ENCODE results near the gene MVB12B. TPM values are rescaled to one million over a fixed set of nuclear protein-coding genes. Genes with fewer than 3 reads are reported as not detected.

Gene MVB12B
- total RNA-seq, 1 experiment from 2014 or later: 10.9 TPM

DNA sequence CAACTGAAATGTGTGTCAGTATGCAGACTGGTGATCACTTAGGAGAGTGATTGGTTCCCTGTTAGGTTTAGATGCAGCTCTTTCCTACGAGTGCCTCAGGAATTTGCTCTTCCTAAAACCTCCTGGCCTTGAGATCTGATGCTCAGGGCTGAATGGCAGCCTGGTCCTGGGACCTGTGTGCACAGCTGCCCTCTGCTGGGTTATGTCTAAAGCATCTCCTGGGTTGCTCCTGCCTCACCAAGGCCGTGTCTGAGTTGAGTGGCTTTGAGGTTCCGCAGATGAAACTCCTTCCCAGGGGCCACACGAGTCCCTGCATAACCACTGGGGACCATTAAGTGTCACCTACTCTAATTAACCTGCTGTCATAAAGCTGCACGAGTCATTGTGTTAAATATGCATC, 59.5 kb downstream of the MVB12B start:
- DNase-seq (ENCODE audit: low read depth, low spot score) (no peak), ATAC-seq (peak; percentile 78)

More for the DNA sequence above, 59.5 kb downstream of the MVB12B start:
- Histone ChIP-seq H3K9me2 (ENCODE audit: insufficient read depth) (no peaks in the 10 kb centered on the region), H3K27ac (ENCODE audit: low read depth, low read length) (no peak overlapping the region), H3K9me3 (ENCODE audit: control insufficient read depth in 1 of 2, insufficient read depth in 1 of 2, low read depth in 1 of 2, low read length in 2 of 2) (no peaks in the 10 kb centered on the region), H3K79me2 (ENCODE audit: insufficient read depth, low read length) (no peaks in the 10 kb centered on the region), H3K4me3 (replicated peaks in 1 of 2; ENCODE audit: low read depth in 1 of 2, low read length in 2 of 2) (no peak overlapping the region), H3K27me3 (ENCODE audit: insufficient read depth, low read length) (no peaks in the 10 kb centered on the region), H3K4me2 (ENCODE audit: low read length) (no peak overlapping the region), H3K9ac (ENCODE audit: low read length) (no peak overlapping the region), H2AFZ (ENCODE audit: low read depth, low read length, poor library complexity, severe bottlenecking) (no peak overlapping the region), H3K4me1 (ENCODE audit: control insufficient read depth in 1 of 2, insufficient read depth in 2 of 2, low read length in 2 of 2) (no peaks in the 10 kb centered on the region), H4K20me1 (ENCODE audit: insufficient read depth) (no peaks in the 10 kb centered on the region), H3K36me3 (ENCODE audit: control insufficient read depth in 1 of 2, insufficient read depth in 2 of 2, low read length in 2 of 2) (no peaks in the 10 kb centered on the region)
- POLR2A ChIA-PET: no interaction called here
- CTCF ChIA-PET: interaction anchor here (1.3 to 1.7 kb wide), 2 partner anchors 11 to 12 kb away, joined by 3 to 7 read pairs; no protein-coding TSS in a partner anchor
- TF ChIP-seq YY1 (IDR thresholded peaks at IDR 0.05; ENCODE audit: extremely low read depth, insufficient replicate concordance, low read depth, low read length) (no peak), RAD21 (IDR thresholded peaks at IDR 0.05; ENCODE audit: low read depth) (peak; percentile 58), ZFX (IDR thresholded peaks at IDR 0.05) (no peak), JUND (IDR thresholded peaks at IDR 0.05) (no peak), EZH2 (IDR thresholded peaks at IDR 0.05) (no peak)
- TF ChIP-seq, protein P1, sequence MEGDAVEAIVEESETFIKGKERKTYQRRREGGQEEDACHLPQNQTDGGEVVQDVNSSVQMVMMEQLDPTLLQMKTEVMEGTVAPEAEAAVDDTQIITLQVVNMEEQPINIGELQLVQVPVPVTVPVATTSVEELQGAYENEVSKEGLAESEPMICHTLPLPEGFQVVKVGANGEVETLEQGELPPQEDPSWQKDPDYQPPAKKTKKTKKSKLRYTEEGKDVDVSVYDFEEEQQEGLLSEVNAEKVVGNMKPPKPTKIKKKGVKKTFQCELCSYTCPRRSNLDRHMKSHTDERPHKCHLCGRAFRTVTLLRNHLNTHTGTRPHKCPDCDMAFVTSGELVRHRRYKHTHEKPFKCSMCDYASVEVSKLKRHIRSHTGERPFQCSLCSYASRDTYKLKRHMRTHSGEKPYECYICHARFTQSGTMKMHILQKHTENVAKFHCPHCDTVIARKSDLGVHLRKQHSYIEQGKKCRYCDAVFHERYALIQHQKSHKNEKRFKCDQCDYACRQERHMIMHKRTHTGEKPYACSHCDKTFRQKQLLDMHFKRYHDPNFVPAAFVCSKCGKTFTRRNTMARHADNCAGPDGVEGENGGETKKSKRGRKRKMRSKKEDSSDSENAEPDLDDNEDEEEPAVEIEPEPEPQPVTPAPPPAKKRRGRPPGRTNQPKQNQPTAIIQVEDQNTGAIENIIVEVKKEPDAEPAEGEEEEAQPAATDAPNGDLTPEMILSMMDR (IDR thresholded peaks at IDR 0.05 in 2 of 3, conservative IDR thresholded peaks at IDR 0.05 in 1 of 3; ENCODE audit: borderline replicate concordance in 1 of 3, insufficient read depth in 1 of 3, low read depth in 2 of 3, low read length in 2 of 3): peak; percentile 19 to 32 (median 27); a peak in 2 of 6 replicates
- TF ChIP-seq, protein P2, sequence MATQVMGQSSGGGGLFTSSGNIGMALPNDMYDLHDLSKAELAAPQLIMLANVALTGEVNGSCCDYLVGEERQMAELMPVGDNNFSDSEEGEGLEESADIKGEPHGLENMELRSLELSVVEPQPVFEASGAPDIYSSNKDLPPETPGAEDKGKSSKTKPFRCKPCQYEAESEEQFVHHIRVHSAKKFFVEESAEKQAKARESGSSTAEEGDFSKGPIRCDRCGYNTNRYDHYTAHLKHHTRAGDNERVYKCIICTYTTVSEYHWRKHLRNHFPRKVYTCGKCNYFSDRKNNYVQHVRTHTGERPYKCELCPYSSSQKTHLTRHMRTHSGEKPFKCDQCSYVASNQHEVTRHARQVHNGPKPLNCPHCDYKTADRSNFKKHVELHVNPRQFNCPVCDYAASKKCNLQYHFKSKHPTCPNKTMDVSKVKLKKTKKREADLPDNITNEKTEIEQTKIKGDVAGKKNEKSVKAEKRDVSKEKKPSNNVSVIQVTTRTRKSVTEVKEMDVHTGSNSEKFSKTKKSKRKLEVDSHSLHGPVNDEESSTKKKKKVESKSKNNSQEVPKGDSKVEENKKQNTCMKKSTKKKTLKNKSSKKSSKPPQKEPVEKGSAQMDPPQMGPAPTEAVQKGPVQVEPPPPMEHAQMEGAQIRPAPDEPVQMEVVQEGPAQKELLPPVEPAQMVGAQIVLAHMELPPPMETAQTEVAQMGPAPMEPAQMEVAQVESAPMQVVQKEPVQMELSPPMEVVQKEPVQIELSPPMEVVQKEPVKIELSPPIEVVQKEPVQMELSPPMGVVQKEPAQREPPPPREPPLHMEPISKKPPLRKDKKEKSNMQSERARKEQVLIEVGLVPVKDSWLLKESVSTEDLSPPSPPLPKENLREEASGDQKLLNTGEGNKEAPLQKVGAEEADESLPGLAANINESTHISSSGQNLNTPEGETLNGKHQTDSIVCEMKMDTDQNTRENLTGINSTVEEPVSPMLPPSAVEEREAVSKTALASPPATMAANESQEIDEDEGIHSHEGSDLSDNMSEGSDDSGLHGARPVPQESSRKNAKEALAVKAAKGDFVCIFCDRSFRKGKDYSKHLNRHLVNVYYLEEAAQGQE (IDR thresholded peaks at IDR 0.05; ENCODE audit: low read depth): no peak
- no TSS peak for BruUV-seq (replicated peaks)
- intact Hi-C loops (cut with micrococcal nuclease): no loop called here
- RAD21 ChIA-PET (ENCODE audit: low non-redundant PET in 1 of 2, low total read pairs in 2 of 2, uncharacterized antibody in 2 of 2, unreplicated experiment in 2 of 2): no interaction called here

Measured in HCT116 (cell line).